HFF-Myc (cell line): ENCODE data around the gene OTOS.

ENCODE experiments used
- DNase-seq: peaks from one replicate; pipeline ENCODE4 v3.0.0-alpha.2; 2011; ENCODE audit warnings: low read depth; ENCODE audit errors: extremely low read depth
- H3K4me3 ChIP-seq: replicated peaks from 2 replicates; pipeline ENCODE4 v1.5.1; 2011; ENCODE audit warnings: low read depth, mild to moderate bottlenecking, control low read depth, low read length
- CTCF ChIP-seq: IDR thresholded peaks from 2 replicates; pipeline ENCODE4 v1.5.1; 2012; ENCODE audit warnings: mild to moderate bottlenecking, low read depth, low read length, control low read depth; ENCODE audit errors: missing control alignments

The OTOS gene

GRCh38 chr2:240095556-240096523 lies 44.6 kb downstream of the OTOS start:
- TF ChIP-seq CTCF, result no peak
- no peak overlapping the region for H3K4me3 ChIP-seq
- no peak for DNase-seq

- no peak overlapping the region for H3K4me3 ChIP-seq
- no peak for DNase-seq
- TF ChIP-seq CTCF, result no peak
Measured at GRCh38 chr2:240089306-240089705, 51.2 kb downstream of the OTOS start.
